Right ventricle myocardium inferior (tissue), 1 donor: Measurements from ENCODE around the gene CASR. TPM values are rescaled to one million over a fixed set of nuclear protein-coding genes. Genes with fewer than 3 reads are reported as not detected.
A peak's percentile ranks its signal among the peaks of the same experiment; 100 is the strongest.
"Not testable (repeated sequence)": the region's sequence is repeated elsewhere in the genome, so short reads cannot be mapped to it uniquely, and the experiment has no call there.

Experiments used
- ATAC-seq: fragments of 200-7000 bp; cut with Tn5 transposase; one replicate; pipeline ENCODE4 v1.9.1; 2020; ENCODE audit warnings: mild to moderate bottlenecking, moderate library complexity
- DNase-seq: peaks from one replicate; pipeline ENCODE4 v3.0.0; 2021; ENCODE audit errors: missing footprints
- intact Hi-C: fragments of 100-400 bp; cut with DNase I; formaldehyde crosslinking; loops from one replicate; pipeline ENCODE4 v1.11.0; 2022
- long read RNA-seq: library from polyadenylated mRNA; unstranded; transcript quantifications from one replicate; pipeline ENCODE4 v2.0.0, GENCODE V29; 2021
- total RNA-seq: library from RNA; stranded (reverse); fragmentation: NEBNext Ultra II Directional; extraction: Animal tissue kit (Norgen Biotek cat#: 25700); gene quantifications from one replicate; pipeline ENCODE4 v1.2.1, GENCODE V29; 2021
- donor health status: DM: no; HTN: yes; CAD: no; lungs with severe emphysema.

Gene CASR, protein sequence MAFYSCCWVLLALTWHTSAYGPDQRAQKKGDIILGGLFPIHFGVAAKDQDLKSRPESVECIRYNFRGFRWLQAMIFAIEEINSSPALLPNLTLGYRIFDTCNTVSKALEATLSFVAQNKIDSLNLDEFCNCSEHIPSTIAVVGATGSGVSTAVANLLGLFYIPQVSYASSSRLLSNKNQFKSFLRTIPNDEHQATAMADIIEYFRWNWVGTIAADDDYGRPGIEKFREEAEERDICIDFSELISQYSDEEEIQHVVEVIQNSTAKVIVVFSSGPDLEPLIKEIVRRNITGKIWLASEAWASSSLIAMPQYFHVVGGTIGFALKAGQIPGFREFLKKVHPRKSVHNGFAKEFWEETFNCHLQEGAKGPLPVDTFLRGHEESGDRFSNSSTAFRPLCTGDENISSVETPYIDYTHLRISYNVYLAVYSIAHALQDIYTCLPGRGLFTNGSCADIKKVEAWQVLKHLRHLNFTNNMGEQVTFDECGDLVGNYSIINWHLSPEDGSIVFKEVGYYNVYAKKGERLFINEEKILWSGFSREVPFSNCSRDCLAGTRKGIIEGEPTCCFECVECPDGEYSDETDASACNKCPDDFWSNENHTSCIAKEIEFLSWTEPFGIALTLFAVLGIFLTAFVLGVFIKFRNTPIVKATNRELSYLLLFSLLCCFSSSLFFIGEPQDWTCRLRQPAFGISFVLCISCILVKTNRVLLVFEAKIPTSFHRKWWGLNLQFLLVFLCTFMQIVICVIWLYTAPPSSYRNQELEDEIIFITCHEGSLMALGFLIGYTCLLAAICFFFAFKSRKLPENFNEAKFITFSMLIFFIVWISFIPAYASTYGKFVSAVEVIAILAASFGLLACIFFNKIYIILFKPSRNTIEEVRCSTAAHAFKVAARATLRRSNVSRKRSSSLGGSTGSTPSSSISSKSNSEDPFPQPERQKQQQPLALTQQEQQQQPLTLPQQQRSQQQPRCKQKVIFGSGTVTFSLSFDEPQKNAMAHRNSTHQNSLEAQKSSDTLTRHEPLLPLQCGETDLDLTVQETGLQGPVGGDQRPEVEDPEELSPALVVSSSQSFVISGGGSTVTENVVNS
- total RNA-seq, result not detected
- long read RNA-seq, result 0 reads

DNA sequence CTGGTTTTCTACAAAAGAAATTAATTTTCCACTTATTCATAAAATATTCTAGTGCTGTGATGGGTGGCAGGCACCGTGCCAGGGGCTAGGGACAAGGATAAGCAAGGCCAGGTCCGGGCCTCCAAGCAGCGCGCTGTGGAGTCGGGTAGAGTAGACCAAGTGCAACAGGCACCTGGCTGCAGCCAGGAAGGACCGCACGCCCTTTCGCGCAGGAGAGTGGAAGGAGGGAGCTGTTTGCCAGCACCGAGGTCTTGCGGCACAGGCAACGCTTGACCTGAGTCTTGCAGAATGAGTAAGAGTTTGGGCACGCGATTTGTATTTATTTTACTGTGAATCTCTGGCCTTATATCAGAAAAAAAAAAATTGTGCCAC lies at the start of gene CASR:
Gene CASR, plus strand, starts transcription at position 148 of the 372 bp plus-strand sequence. CDS start 70,522 bp downstream, outside the sequence.
- intact Hi-C loops, result no loop called here
- ATAC-seq, result no peak
- DNase-seq, result peak; percentile 41

- ATAC-seq (no peak), DNase-seq (no peak)
- intact Hi-C loops, result no loop called here
Measured at GRCh38 chr3:122146466-122146865, 37.0 kb upstream of the CASR start.

GRCh38 chr3:122148941-122149627 lies 34.4 kb upstream of the CASR start:
- DNase-seq (no peak), ATAC-seq (no peak)
- intact Hi-C loops, result no loop called here

- intact Hi-C loops, result no loop called here
- ATAC-seq, result no peak
- DNase-seq, result no peak
Measured at GRCh38 chr3:122151480-122151879, 32.0 kb upstream of the CASR start.

DNA sequence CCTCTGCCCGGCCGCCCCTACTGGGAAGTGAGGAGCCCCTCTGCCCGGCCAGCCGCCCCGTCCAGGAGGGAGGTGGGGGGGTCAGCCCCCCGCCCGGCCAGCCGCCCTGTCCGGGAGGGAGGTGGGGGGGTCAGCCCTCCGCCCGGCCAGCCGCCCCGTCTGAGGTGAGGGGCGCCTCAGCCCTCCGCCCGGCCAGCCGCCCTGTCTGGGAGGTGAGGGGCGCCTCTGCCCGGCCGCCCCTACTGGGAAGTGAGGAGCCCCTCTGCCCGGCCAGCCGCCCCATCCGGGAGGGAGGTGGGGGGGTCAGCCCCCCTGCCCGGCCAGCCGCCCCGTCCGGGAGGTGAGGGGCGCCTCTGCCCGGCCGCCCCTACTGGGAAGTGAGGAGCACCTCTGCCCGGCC lies 18.5 kb upstream of the CASR start:
- intact Hi-C loops, DNase-seq, ATAC-seq: not testable (repeated sequence)

DNA sequence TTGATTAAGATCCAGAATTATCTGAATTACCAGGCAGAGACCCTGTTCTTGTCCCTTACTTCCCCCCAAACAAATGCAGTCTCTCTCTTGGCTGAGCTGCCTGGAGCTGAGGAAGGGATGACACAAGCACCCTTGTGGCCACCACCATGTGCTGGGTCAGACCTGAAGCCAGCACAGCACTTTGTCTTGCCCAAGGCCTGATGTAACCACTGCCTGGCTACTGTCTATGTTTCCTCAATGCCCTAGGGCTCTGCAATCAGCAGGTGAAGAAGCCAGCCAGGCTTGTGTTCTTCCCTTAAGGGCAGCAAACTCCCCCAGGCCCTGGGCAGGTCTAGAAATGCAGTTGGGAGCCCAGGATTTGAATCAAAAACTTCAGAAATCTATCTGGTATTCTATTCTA lies 15.8 kb upstream of the CASR start:
- ATAC-seq (no peak), DNase-seq (no peak)

DNA sequence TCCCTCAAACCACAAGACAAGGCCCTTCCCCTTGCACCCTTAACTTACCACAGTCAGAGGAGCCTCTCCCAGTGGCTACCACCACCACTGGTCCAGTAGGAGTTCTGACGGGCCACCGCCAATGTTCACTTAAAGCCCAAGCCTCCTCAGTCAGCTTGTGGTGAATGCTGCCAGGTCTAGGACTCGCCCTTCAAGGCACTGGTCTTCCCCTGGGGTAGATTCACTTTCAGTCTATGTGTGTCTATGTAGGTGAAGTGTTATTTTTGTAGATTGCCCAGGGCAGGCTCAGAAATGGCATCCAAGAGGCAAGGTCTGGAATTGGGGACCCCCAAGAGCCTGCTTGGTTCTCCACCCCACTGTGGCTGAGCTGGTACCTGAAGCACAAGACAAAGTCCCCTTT lies 15.4 kb upstream of the CASR start:
- no peak for DNase-seq
- intact Hi-C loops, result no loop called here
- no peak for ATAC-seq

More for the DNA sequence above, 15.8 kb upstream of the CASR start:
- intact Hi-C loops, result no loop called here

DNA sequence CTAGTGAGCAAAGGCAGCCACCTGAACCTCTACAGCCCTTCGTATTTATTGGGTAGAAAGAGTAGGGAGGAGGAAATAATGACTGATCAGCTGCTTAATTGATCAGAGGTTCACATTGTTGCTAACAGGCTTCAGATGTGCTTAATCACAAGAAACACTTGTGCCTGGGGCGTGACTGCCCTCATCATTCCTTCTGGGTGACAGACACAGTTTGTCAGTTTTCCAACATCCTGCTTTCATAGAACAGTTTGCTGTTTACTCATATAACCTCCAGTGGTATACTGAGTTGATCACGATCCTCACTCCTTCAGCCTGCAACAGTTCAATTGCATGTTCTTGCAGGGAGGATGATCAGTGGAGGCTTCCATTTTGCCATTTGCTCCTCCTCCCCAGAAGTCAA lies 13.6 kb upstream of the CASR start:
- DNase-seq (no peak), ATAC-seq (no peak)
- intact Hi-C loops, result no loop called here

DNA sequence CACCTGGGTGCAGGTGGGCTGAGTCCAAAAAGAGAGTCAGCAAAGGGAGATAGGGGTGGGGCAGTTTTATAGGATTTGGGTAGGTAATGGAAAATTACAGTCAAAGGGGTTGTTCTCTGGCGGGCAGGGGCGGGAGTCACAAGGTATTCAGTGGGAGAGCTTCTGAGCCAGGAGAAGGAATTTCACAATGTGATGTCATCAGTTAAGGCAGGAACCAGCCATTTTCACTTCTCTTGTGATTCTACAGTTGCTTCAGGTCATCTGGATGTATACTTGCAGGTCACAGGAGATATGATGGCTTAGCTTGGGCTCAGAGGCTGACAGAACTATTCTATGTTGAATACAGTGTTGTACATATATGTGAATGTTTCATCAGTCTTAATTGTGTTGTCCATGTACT lies 12.1 kb upstream of the CASR start:
- ATAC-seq, intact Hi-C loops: not testable (repeated sequence)

DNA sequence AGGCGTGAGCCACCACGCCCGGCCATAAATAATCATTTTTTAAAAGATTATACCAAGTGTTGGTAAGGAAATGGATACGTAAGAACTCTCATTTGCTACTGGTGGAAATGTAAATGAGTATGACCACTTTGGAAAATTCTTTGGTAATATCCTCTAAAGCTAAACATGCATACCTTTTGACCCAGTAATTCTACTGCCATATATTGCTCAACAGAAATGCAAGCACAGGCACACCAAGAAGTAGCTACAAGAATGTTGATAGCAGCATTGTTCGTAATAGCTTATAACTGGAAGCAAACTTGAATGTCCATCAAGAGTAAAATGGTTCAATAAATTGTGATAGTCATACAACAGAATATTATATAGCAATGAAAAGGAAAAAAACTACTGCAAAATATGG lies 4.8 kb upstream of the CASR start:
- DNase-seq (no peak), ATAC-seq (no peak)

More for the DNA sequence above, 12.1 kb upstream of the CASR start:
- not testable (repeated sequence) for DNase-seq

DNA sequence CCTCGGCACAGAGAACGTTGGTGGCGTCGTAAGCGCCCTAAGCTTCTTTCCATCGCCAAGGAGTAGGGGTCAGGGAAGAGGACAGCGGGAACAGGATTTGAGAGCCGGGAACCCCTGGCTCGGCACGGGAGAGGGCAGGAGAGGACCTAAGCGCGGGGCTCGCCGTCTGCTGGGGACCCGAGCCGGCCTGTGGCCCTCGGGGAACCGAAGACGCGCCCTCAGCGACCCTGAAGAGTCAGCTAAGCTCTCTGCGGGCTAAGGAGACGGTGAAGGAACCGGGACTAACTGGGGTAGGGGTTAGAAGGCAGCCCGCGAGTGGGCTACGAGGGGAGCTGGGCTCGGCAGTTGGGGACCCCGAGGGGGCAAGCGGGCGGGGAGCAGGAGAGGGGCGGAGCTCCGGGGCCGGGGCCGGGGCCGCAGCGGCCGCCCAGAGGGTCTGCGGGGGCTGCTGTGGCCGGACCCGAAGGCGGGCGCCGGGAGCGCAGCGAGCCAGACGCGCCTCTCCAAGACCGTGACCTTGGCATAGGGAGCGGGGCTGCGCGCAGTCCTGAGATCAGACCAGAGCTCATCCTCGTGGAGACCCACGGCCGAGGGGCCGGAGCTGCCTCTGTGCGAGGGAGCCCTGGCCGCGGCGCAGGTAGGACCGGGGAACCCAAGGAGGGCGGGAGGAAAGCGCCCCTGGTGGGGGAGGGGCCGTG lies 574 bp downstream of the CASR start:
- intact Hi-C loops, result no loop called here
- DNase-seq (peak; percentile 67), ATAC-seq (no peak)

More for the DNA sequence above, 4.8 kb upstream of the CASR start:
- intact Hi-C loops, result no loop called here

GRCh38 chr3:122184591-122184929 lies 1.1 kb downstream of the CASR start:
- ATAC-seq (no peak), DNase-seq (no peak)
- intact Hi-C loops, result no loop called here

DNA sequence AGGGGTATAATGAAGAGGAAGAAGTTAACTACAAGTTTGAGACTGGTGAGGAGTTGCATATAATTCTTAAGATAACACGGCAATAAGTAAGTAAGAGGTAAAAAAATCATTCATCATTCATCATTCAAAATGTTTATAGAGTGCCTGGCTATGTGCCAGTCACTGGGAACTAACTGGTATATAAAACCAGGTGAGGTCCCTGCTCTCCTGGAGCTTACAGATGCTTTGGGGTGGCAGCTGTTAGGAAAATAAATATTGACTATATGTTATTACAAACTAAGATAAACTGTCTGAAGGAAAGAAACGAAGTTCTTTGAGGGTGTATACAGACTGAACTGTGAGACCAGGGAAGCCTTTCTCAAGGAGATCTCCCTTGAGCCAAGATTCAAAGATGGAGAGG lies 2.9 kb downstream of the CASR start:
- DNase-seq, result no peak
- intact Hi-C loops, result no loop called here
- no peak for ATAC-seq

DNA sequence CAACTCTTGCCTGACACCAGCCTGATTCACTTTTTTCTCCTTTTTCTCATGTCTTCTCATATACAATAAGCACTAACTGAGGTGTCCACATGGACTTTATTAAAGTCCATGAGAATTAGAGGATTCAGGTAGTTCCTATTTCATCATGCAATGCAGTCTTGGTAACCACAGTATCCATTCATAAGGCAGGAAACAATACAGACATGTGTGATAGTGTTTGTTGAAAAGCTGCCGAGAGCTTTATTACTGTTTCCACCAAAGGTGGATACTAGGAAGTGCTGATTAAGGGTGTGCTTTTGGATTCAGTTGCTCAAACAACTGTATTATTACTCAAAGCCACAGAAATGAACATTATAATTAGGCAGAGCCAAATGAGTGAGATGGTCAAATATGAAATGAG lies 5.3 kb downstream of the CASR start:
- ATAC-seq, result no peak
- DNase-seq, result no peak
- intact Hi-C loops, result no loop called here

- intact Hi-C loops, result no loop called here
- ATAC-seq (no peak), DNase-seq (no peak)
Measured at GRCh38 chr3:122189357-122189756, 5.9 kb downstream of the CASR start.

GRCh38 chr3:122190525-122190924 lies 7.1 kb downstream of the CASR start:
- intact Hi-C loops, result no loop called here
- ATAC-seq (no peak), DNase-seq (no peak)

DNA sequence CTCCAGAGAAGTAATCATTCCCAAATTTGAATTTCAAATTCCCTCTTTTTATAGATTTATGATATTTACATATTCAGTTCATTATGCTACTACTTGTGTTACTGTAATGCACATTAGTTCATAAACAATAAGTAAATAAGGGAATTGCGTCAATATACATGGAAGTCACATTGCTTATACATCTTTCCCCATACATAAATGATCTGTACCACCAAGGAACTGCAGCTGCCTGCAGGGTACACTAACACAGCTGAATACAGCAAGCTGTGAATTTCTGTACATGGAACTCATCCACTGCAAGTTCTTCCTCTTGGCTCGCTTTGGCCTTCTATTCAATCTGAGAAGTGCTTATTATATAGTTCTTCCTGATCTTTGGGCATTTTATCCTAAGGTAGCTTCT lies 15.5 kb downstream of the CASR start:
- intact Hi-C loops, result no loop called here
- no peak for ATAC-seq
- DNase-seq, result no peak

DNA sequence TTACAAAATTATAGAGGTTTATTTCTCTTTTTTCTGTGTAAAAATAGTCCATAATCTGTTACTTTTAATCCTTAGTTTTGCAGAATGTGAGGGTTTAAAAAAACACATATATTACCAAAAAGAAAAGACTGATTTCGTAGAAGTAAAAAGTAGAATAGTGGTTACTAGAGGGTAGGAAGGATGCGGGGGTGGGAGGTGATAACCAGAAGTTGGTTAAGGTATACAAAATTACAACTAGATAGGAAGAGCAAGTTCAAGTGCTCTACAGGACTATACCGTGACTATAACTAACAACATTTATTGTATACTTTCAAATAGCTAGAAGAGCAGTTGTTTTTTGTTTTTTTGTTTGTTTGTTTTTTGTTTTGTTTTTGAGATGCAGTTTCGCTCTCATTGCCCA lies 16.1 kb downstream of the CASR start:
- ATAC-seq (no peak), DNase-seq (no peak)
- intact Hi-C loops, result no loop called here

DNA sequence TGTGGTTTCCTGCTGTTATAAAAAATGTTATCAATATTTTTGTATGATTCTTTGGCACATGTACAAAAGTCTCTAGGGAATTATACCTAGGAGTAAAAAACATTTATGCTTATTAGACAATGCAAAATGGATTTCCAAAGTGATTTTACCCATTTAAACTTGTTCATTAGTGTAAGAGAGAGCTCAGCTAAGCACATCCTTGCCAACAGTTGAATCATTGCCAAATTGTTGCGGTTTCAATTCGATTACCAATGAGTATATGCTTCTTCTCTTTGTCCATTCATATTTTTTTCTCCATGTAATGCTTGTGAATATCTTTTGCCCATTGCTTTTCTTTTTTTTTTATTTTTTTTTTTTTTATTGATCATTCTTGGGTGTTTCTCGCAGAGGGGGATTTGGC lies 17.2 kb downstream of the CASR start:
- no peak for DNase-seq
- intact Hi-C loops, result no loop called here
- ATAC-seq, result no peak
